ENCODE results near the gene HERC2.

DNA sequence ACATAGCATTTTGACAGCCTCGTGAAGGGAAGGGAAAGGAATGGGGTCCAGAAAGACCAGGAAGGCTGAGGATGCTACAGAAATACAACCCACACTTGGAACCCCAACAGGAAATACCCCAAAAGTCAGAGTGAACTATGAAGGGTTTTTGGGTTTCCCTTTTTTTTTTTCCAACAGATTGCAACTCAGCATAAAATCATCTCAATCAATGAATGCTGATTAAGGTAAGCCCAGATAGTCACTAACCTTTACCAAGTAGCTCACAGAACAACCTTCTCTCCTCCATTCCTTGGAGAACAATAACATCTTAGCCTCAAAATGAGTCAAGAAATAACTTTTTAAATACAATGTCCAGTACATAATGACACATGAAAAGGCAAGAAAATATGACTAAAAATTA is 129.2 kb downstream of the HERC2 start:
- no peak for TF ChIP-seq POLR2A (IDR thresholded peaks at IDR 0.05)
- TF ChIP-seq, protein P1, sequence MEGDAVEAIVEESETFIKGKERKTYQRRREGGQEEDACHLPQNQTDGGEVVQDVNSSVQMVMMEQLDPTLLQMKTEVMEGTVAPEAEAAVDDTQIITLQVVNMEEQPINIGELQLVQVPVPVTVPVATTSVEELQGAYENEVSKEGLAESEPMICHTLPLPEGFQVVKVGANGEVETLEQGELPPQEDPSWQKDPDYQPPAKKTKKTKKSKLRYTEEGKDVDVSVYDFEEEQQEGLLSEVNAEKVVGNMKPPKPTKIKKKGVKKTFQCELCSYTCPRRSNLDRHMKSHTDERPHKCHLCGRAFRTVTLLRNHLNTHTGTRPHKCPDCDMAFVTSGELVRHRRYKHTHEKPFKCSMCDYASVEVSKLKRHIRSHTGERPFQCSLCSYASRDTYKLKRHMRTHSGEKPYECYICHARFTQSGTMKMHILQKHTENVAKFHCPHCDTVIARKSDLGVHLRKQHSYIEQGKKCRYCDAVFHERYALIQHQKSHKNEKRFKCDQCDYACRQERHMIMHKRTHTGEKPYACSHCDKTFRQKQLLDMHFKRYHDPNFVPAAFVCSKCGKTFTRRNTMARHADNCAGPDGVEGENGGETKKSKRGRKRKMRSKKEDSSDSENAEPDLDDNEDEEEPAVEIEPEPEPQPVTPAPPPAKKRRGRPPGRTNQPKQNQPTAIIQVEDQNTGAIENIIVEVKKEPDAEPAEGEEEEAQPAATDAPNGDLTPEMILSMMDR (IDR thresholded peaks at IDR 0.05) = no peak
